HG03135 (cell line): ENCODE measurements around the gene DSPP.

ENCODE experiments used
- ATAC-seq: cut with Tn5 transposase; IDR thresholded peaks from one replicate; pipeline ENCODE4 v1.9.1; 2021; ENCODE audit warnings: mild to moderate bottlenecking, moderate library complexity; ENCODE audit not compliant: unreplicated experiment

DSPP gene

GRCh38 chr4:87624698-87625097, 16.4 kb downstream of the DSPP start:
- ATAC-seq = no peak

DNA sequence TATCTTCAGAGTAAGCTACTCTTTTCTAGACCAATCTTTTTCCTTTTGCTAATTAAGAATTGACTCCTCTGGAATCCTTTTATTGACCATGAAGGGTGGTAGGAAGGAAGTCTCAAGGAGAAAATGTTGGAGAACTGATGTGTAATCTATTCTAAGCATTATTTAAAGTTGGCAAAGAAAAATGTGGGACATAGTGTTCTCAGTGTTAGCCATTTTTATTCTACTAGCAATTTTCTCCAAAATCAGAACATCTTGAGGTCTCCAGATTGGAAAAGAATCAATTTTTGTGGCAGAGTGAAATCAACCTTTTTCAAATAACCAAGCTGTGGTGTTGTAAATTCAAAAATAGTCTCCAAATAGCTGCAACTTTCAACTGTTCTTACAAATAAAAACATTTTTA, 23.3 kb downstream of the DSPP start:
- ATAC-seq = no peak

DNA sequence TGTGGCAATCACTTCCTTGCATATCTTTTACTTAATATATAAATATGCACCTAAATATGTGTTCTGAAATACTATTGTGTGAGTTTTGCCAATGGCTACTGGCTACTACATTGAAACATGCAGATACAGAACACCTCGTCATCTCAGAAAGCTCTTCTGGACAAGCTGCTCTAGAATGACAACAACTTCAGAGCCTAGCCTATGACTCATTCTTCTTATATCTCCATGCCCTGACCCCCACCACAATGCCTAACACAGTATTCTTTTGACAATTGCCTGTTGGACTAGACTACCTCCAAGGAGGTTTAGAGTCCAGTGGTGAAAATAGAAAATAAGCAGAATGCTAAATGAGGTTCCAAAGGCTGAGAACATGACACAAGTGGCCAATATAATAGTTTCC, 24.1 kb downstream of the DSPP start:
- ATAC-seq = no peak

GRCh38 chr4:87633243-87633642, 24.9 kb downstream of the DSPP start:
- no peak for ATAC-seq

- no peak for ATAC-seq
Observed at GRCh38 chr4:87644286-87644685, 36.0 kb downstream of the DSPP start.

DNA sequence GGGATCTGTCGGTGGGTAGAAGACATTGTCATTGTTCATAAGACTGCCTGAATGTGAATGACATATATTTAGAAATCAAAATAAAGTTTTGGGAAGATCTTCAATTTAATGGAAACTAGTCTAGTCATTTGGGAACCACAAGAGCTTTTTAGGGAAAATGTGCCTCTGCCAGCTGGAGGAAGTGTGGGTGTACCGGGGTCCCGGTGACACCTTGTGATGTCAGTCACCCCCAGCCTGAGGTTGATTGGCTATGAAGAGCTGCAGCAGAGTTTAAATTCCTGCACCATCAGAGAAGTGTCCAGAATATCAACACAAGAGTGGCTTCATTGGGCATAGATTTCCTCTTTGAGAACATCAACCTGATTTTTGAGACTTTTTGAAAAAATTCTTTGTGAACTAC, 41.7 kb downstream of the DSPP start, which contains the start of gene DMP1:
Gene DMP1, plus strand, starts transcription at position 301 of the 400 bp plus-strand sequence. CDS start 6,213 bp downstream, outside the sequence.
- no peak for ATAC-seq

DNA sequence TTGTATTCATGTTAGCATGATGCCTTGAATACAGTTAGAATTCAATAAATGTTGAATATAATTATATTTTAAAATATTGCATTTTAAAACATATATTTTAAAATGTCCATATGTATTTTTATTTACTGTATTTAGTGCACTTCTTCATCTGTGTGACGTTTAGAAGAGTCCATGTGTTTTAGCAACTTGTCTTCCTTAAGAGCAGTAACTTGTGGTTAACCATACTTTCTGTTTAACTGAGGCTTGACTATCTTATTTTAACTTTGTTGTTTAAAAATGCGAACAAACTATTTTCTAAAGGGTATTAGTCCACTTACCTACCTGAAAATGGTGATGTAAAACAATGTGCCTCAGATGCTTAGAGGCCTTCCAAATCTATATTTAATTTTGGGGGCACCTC, 42.6 kb downstream of the DSPP start:
- ATAC-seq = no peak

DNA sequence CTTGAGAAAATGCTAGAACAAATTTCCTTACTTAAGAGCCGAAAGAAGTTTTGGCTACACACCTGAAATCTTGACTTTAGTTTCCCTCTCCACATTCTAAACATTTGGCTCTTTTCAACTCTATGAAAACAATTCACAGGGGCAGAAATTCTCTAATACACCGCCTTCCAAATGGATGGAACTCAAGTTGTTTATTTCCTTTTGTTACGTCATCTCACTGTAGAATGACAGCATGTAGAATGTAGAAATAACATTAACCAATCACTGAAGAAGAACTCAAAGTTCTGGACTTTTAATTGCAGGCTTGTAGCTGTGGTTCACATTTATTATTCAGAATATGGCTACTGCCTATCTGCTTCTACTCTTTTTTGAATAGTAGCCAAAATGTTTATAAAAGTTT, 43.6 kb downstream of the DSPP start:
- ATAC-seq = no peak

DNA sequence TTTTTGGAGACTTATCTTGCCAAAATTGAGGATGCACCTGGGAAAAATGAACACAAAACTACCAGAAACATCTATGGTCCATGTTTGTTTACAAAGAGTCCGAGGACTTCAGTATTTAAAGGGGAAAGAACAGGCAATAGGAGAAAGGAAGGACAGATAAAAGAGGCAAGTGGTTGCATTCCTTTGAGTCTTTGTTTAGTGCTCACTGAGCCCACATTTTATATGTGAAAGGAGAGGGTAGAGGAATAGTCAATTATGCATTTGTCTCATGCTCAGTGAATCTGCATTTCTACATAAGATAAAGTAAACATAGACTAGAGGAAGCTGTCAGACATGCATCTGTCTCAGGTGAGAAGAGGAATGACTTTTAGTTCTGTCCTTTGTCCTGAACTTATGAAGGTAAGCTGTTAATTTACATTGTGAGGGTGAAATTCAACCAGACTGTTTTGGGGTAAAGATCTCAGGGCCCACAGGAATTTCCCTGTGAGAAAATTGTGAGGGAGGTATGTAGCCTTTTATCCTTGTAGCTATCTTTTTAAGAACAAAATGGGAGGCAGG, 46.2 kb downstream of the DSPP start:
- ATAC-seq = no peak

DNA sequence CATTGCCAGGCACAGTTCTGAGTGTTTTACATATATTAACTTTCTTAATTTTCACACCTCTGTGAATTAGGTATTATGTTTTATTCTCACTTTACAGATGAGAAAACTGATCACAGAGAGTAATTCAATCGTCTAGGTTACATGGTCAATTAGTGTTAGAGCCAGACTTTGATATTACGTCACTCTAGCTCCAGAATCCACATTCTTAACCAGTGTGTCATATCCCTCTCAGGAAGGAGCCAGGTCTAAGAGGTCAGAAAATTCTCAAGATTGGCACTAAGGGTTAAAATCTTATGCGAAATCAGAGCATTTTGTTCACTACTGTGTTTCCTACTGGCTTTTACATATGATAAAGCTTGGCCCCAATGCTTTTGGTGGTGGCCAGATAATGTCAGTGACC, 49.2 kb downstream of the DSPP start:
- ATAC-seq = no peak

- ATAC-seq = no peak
Observed at GRCh38 chr4:87659247-87659931, 51.1 kb downstream of the DSPP start.

GRCh38 chr4:87662871-87663270, 54.5 kb downstream of the DSPP start:
- ATAC-seq = no peak
